ENCODE results near the gene MRPL37.
"Not testable (repeated sequence)": the region's sequence is repeated elsewhere in the genome, so short reads cannot be mapped to it uniquely, and the experiment has no call there.

MRPL37 gene

GRCh38 chr1:54220004-54220811 lies 20.2 kb downstream of the MRPL37 start:
- no peak for FAIRE-seq

DNA sequence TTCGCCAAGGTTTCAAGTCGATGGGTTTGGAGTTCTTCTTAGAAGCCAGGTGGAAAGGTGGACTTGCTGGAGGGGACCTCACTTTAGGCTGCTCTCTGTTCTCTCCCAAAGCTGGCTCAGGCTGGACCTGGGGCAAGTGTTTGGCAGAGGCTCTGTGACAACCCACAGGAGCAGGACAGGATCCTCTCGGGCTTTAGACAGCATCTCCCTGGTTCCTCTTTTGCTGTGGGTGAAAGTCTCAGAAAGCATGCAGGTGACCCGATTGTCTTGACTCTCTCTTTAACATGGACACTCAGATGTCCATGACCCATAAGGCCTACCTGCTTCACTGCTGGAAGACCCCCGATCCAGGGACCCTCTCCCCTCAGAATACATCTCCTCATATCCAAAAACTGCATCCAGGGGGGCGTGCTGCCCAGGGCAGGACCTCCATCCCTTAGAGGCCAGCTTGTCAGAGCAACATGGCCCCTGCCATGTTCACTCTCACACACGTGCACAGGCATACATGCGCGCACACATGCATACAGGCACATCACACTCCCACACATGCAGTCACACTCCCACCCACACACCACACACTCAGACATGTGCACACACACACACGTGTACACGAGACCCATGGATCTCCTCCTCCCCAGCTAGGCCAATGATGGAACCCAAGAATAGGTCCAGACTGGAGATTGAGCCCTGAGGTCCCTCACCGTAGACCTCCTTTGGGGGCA lies 21.3 kb downstream of the MRPL37 start:
- no peak for FAIRE-seq

DNA sequence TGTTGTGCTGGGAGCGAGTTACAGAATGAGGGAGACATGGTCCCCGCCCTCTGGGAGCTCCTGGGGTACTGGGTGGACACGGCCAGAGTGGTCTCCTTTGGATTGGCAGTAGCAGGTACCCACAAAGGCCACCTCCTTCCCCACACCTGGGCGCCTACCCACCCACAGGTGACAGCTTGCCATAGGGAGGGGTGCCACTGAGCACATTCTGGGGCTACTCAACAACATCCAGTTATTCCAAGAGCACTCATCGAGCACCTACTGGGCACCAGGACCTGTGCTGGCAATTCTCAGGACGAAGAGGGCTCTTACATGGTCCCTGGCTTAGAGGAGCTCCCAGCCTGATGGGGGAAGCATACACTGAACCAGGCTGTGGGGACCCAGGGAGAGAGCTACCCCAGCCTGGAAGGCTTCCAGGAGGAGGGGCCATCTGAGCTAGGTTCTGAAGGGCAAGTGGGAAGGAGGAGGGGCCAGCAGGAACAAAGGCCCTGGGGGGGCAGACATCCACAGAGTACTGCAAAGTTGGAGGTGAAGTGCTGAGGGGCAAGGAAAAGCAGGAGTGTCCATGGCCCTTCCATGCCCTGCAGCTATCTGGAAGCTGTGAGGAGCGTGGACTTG lies 22.0 kb downstream of the MRPL37 start:
- no peak for FAIRE-seq

GRCh38 chr1:54222711-54223110 lies 22.7 kb downstream of the MRPL37 start:
- FAIRE-seq = no peak

- no peak for FAIRE-seq
Observed at GRCh38 chr1:54223441-54224202, 23.7 kb downstream of the MRPL37 start.

- FAIRE-seq = no peak
Observed at GRCh38 chr1:54224233-54224632, 24.3 kb downstream of the MRPL37 start.

- no peak for FAIRE-seq
Observed at GRCh38 chr1:54225378-54225777, 25.4 kb downstream of the MRPL37 start.

GRCh38 chr1:54225986-54226559 lies 26.1 kb downstream of the MRPL37 start:
- FAIRE-seq = no peak

GRCh38 chr1:54227091-54227602 lies 27.2 kb downstream of the MRPL37 start:
- no peak for FAIRE-seq

DNA sequence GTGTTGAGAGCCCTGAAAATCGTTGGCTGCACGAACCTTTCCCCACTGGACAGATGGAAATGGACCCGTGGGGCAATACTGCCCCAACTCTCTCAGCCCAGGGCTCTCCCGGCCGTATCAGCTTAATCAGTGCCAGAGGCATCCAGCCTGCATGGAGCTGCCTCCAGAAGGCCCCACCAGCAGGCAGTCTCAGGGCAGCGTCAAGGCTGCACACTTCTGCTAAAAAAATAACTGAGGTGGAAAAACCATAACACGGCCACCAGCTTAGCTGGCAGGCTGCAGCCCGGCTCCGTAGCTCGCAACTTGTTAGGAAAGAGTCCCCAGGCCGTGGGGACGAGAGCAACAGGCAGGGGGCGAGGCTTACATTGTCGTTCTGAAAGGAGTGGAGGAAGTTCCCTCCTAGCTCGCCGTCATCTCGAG lies 27.9 kb downstream of the MRPL37 start:
- FAIRE-seq = no peak

DNA sequence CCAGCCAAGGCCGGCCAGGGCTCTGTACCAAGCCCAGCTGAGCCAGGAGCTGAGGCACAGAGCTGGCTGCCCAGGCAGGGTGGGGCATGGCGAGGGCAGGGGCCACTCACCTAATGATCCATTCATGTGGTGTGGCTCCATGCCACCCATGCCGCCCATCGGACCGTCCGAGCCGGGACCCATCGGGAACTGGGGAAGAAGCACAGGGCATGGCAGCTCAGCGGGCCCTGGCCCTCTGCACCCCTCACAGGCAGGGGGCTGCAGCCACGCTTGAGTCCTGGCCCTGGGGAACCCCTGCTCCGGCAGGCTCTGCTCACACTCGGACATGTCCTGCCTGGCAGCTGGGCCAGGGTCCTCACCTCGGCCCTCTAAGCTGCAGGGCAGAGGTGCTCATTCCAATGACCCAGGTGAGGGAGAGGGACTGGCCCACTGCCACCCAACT lies 28.7 kb downstream of the MRPL37 start:
- FAIRE-seq = no peak

- no peak for FAIRE-seq
Observed at GRCh38 chr1:54229281-54229891, 29.4 kb downstream of the MRPL37 start.

- FAIRE-seq = no peak
Observed at GRCh38 chr1:54230507-54231339, 30.8 kb downstream of the MRPL37 start.

- FAIRE-seq = not testable (repeated sequence)
Observed at GRCh38 chr1:54233196-54233595, 33.2 kb downstream of the MRPL37 start.

DNA sequence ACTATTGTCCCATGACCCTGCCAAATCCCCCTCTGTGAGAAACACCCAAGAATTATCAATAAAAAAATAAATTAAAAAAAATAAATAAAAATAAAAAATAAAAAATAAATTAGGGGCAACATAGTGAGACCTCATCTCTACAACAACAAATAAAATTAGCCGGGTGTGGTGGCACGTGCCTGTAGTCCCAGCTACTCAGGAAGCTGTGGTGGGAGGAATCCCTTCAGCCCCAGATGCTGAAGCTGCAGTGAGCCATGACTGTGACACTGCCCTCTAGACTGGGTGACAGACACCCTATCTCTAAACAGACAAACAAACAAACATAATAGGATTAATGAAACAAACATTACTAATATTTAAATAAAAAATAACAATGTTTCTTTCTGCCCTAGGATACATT lies 34.3 kb downstream of the MRPL37 start:
- FAIRE-seq = no peak

GRCh38 chr1:54237586-54237985 lies 37.6 kb downstream of the MRPL37 start:
- FAIRE-seq = no peak

DNA sequence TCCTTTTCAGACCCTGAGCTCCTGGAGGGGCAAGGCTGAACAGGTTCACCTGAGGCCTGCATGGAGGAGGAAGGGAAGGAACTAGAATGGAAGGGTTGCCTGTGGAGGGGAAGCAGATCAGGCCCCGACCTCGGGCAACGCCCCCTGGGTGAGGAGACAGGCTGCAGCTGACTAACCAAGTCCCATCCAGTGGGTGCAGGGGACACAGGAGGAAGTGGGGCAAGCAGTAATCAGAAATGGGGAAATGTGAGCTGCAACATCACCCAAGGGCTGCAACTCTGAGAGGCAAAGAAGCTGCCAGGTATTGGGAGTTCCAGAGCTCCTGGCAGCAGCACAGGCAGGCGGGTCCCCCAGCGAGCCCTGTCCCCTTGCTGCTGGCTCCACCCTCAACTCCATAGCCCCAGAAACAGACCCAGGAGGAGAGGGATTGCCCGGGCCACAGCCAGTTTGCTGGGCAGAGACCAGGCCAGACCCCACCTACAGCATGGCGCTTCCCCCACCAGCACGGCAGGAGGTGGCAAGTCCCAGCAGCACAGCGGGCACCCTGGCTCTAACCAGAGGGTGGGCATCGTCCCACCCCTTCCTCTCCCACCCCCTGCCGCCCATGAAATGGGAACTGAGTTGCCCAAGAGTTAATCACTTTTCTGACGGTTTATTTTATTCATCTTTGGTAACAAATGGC lies 38.5 kb downstream of the MRPL37 start:
- no peak for FAIRE-seq

- no peak for FAIRE-seq
Observed at GRCh38 chr1:54239035-54239383, 39.0 kb downstream of the MRPL37 start.

- no peak for FAIRE-seq
Observed at GRCh38 chr1:54239631-54240031, 39.7 kb downstream of the MRPL37 start.

DNA sequence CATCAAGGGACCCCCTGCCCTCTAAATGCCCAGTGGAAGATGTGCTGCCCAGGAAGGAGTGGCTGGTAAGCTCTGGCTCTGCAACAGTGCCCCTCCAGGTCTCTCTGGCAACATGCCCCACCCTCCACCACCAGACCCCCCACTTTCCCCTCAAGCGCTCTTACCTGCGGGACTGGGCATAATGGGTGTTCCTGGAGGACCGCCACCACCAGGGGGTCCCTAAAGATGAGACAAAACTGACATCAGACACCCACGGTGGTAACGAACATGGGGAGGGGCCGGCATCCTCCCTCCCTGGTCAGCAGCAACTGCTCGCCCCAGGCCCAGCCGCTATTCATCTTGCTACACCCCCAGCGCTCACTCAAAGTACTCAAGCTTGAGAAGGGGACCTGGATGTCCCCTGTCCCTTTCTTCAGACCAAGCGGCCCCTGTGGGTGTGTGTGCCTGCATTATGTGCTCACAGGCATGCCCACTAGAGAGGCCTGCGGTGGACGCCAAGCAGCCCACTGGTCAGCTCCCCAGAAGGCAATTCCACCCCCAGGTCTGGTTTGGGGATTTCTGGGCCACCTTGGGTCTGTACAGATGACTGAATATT lies 40.9 kb downstream of the MRPL37 start:
- no peak for FAIRE-seq
